GM21447 (cell line): Measurements from ENCODE around the gene LPXN.
"Not testable (repeated sequence)": the region's sequence is repeated elsewhere in the genome, so short reads cannot be mapped to it uniquely, and the experiment has no call there.

ENCODE experiments used
- ATAC-seq: cut with Tn5 transposase; IDR thresholded peaks from one replicate; pipeline ENCODE4 v1.9.1; 2021; ENCODE audit not compliant: unreplicated experiment

Gene LPXN

DNA sequence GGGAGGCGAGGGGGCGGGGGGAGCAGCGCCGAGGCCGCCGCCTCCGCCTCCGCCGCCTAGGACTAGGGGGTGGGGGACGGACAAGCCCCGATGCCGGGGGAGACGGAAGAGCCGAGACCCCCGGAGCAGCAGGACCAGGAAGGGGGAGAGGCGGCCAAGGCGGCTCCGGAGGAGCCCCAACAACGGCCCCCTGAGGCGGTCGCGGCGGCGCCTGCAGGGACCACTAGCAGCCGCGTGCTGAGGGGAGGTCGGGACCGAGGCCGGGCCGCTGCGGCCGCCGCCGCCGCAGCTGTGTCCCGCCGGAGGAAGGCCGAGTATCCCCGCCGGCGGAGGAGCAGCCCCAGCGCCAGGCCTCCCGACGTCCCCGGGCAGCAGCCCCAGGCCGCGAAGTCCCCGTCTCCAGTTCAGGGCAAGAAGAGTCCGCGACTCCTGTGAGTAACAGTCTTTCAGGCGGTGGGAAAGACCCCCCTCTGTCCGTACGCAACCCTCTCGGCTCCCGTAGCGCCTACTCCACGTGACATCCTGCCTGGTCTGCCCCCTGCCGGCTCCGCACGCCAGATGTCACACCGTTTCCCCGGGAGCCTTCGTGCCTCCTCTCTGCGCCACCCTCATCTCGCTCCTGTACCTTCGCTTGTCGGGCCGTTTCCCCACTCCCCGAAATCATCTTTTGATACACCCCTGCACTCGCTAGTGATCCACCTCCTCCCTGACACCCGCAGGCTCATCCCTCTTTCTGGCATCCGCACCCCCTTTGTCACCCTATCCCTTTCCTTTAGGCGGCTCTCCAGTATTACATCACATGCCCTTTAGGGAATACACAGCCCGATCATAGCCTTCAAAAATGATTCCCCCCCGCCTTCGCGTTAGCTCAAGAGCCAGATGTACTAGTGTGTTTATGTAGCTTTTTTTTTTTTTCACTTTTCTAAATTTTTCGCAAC, 3.8 kb upstream of the LPXN start:
- peak; percentile 42 for ATAC-seq

- peak; percentile 30 for ATAC-seq
These were observed 3.1 kb upstream of the LPXN start, which contains the start of gene ZFP91 for GRCh38 chr11:58578635-58579191. Gene ZFP91 (plus strand): TSS chr11:58579063. CDS start chr11:58579282, 219 bp downstream.

DNA sequence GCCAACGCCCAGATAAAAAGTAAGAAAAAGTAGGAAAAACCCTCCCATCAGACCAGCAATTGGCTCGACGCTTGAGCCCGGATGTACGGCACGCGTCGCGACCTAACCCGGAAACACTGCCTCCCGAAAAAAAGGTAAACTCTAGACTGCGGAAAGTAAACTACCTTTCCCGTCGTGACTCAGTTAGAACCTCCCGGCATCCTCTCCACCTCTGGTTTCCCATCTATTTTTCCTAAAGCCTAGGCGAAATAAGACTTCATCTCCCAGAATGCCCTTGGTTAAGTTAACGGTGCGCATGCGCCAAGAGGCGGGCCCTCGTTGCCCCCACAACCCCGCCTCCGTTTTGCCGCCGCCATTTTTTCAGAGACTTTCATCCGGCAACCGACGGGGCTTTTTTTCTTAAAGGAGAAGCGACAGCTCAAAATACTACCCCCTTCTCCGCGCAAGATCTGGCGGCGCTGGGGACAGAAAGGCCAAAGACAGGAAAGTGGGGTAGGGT, 2.5 kb upstream of the LPXN start:
- ATAC-seq, result no peak

GRCh38 chr11:58577555-58578135, 2.0 kb upstream of the LPXN start:
- ATAC-seq, result peak; percentile 49

DNA sequence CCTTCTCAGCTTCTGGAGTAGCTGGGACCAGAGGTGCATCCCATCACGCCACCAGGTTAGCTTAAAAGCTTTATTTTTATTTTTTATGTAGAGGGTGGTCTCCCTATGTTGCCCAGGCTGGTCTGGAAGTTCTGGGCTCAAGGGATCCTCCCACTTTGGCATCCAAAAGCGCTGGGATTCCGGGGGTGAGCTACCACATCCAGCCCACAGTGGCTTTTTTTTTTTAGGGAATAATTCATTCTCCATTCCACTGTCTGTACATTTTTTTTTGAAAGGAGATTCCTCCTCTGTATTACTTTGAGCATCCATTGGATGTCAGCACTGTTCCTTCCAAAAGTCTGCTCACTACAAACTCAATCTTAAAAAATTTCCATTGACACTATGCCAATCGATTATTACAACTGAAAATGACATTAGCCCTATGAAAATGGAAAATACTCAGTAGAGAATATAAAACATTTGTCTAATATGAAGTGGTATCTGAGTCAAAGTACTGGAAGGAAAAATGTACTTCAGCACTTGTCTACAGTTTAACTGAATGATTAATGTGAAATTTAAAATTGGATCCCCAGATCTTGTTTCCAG, 1.3 kb upstream of the LPXN start:
- ATAC-seq, result no peak

GRCh38 chr11:58574881-58575280, 775 bp downstream of the LPXN start:
- no peak for ATAC-seq

GRCh38 chr11:58573451-58574104, 2.1 kb downstream of the LPXN start:
- ATAC-seq, result peak; percentile 25

DNA sequence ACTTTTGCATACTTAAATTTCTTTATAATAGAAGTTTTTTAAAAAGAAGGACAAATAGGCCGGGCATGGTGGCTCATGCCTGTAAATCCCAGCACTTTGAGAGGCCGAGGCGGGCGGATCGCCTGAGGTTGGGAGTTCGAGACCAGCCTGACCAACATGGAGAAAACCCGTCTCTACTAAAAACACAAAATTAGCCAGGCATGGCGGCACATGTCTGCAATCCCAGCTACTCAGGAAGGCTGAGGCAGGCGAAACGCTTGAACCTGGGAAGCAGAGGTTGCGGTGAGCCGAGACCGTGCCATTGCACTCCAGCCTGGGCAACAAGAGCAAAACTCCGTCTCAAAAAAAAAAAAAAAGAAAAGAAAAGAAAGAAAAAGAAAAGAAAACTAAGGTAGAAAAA, 2.8 kb downstream of the LPXN start:
- not testable (repeated sequence) for ATAC-seq

DNA sequence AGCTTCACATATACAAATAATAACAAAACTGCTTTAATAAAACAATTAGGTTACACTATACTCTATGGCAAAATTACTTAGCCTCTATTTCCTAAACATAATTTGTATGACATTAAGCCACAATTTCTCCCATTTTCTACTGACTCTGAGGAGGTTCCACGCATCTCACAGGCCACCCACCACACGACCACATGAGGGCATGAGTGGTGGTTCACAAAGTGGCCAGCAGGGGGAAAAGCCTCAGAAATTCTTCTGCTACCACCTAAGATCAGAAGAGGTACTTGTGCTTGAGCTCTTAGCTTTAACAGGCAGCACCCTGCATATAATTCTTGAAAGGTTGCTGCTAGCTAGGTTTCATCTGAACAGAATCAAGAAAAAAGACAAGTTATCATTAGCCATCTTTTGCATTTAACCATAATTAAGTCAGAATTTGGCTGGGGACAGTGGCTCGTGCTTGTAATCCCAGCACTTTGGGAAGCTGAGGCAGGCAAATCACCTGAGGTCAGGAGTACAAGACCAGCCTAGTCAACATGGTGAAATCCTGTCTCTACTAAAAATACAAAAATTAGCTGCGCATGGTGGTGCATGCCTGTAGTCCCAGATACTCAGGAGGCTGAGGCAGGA, 7.7 kb downstream of the LPXN start:
- peak; percentile 89 for ATAC-seq

GRCh38 chr11:58564231-58564630, 11.4 kb downstream of the LPXN start:
- no peak for ATAC-seq

GRCh38 chr11:58562375-58562800, 13.3 kb downstream of the LPXN start:
- ATAC-seq, result peak; percentile 93

DNA sequence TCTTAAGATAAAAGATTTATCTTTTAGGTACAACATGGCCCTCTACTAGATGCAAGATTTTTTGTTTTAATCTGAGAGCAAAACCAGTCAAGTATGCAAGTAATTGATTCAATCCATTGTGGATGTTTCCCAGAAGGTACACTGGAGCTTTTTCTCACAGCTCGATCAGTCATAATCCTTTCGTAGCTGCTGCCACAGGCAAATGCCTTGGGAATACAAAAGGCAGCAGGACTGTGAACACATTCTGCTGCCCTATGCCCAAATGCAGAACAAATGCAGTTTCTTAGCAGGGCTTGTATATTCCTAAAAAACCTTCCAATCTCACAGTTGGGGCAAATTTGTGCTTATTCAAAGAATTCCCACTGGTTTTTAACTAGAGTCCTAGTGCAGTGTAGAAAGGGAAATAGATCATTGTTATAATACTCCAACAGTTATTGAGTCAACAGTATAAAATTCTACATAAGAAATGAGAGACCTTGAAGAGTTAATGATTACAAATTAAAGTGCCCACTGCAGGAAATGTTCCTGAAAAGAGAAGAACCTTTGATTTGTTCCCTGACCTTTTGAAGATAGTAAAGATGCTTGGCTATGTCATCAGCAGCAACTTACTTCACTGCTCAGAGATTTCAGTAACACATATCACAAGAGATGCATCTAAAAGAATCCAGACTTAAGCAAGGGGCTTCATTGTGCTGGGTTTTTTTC, 14.1 kb downstream of the LPXN start:
- ATAC-seq, result no peak

DNA sequence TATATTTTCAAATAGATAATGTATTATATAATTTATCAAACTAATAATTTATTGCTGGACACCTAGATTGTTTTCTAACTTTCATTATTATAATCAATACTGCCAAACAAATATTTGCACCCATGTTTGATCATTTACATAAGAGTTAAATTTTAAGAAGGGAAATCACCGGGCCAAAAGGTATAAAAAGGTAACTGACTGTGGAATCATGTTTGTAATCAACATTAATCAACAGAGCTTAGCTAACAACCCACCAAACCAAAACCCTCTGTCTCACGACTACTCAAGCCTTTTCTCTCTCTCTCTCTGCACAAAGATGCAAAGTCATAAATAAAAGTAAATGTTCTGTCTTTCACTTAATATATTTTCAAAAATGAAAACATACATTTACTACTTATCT, 14.8 kb downstream of the LPXN start:
- ATAC-seq, result no peak

- ATAC-seq, result no peak
These were observed 26.0 kb downstream of the LPXN start for GRCh38 chr11:58549644-58550043.

- no peak for ATAC-seq
These were observed 28.8 kb downstream of the LPXN start for GRCh38 chr11:58546841-58547240.

GRCh38 chr11:58531865-58532341, 43.8 kb downstream of the LPXN start:
- ATAC-seq, result no peak

- ATAC-seq, result no peak
These were observed 45.4 kb downstream of the LPXN start for GRCh38 chr11:58530236-58530635.

DNA sequence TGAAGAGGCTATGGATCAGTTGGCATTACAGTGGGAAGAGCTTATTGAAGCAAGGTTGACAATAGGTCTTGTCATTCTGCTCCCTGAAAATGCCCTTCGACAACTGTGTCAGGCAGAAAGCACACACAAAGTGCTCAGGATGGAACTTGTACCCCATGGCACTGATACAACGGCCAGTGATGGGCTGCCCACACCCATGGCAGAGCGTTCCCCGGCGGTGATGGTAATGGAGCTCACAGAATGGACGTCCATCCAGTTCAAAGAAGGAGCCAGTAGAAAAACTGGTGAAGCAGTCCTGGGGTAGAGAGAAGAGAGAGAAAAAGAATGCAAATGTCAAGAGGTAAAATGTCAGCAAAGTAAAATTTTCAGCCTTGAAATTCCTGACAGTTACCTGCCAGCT, 48.2 kb downstream of the LPXN start:
- no peak for ATAC-seq

- ATAC-seq, result no peak
These were observed 48.9 kb downstream of the LPXN start for GRCh38 chr11:58526721-58527120.
